Measurements from ENCODE around the gene KIRREL3. TPM values are rescaled to one million over a fixed set of nuclear protein-coding genes. Genes with fewer than 3 reads are reported as not detected.

KIRREL3 gene
- total and polyA plus RNA-seq, 2 of the 8 experiments (the other 6 are each of a cell fraction or from before 2014, with no cell fraction given), result 0.29 to 0.32 TPM

DNA sequence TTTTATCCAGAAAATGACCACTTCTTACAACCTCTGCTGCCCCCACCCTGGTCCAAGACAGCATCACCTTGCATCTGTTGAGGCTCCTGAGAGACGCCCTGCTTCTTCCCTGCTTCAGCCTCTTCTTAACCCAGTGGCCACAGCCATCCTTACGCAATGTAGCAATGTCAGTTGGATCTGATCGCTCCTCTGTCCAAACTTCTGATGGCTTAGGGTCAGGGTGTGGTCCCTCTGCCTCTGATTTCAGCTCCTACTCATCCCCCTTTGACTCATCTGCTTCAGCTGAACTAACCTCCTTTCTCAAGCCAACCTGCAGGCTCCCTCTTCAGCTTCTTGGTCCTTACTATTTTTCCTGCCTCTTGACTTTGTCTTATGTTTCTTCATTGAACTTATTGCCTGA, 280.8 kb downstream of the KIRREL3 start:
- no peaks in the 10 kb centered on the region for H3K9me3 ChIP-seq (ENCODE audit: insufficient read depth in 2 of 2, low read depth in 1 of 2, low read length in 1 of 2)
- H3K56ac ChIP-seq (replicated peaks; ENCODE audit: insufficient read length, low read depth, low read length), result no peak overlapping the region
- no peak overlapping the region for H3K4me2 ChIP-seq (ENCODE audit: insufficient read depth in 1 of 2, low read depth in 2 of 2, low read length in 2 of 2)
- H3K23ac ChIP-seq (ENCODE audit: insufficient read length), result no peak overlapping the region
- H2BK15ac ChIP-seq (ENCODE audit: low read length), result no peak overlapping the region
- H2BK12ac ChIP-seq (ENCODE audit: low read depth, low read length), result no peak overlapping the region
- H3K4ac ChIP-seq (replicated peaks; ENCODE audit: insufficient read length, low read depth, low read length), result no peak overlapping the region
- no peak overlapping the region for H2BK120ac ChIP-seq (replicated peaks; ENCODE audit: low read depth, low read length)
- no peak overlapping the region for H3K4me3 ChIP-seq (ENCODE audit: extremely low read depth in 1 of 4, insufficient read depth in 2 of 4, low read depth in 3 of 4, low read length in 4 of 4)
- H3K36me3 ChIP-seq (ENCODE audit: control insufficient read depth in 2 of 4, insufficient read depth in 4 of 4, low read length in 3 of 4), result no peaks in the 10 kb centered on the region
- FAIRE-seq (no peak), DNase-seq (ENCODE audit: low read depth in 1 of 2, low spot score in 2 of 2) (no peak)
- H4K8ac ChIP-seq (ENCODE audit: extremely low read depth, insufficient read depth, low read length), result no peak overlapping the region
- H3K23me2 ChIP-seq (ENCODE audit: low read depth, low read length), result no peaks in the 10 kb centered on the region
- no peak overlapping the region for H2BK5ac ChIP-seq (ENCODE audit: low read depth, low read length)
- no peak overlapping the region for H3K9ac ChIP-seq (replicated peaks in 1 of 4; ENCODE audit: extremely low read depth in 1 of 4, low read depth in 3 of 4, low read length in 3 of 4)
- TF ChIP-seq EGR1 (IDR thresholded peaks at IDR 0.05; ENCODE audit: borderline replicate concordance, low read depth, low read length), result no peak
- no peak for TF ChIP-seq SRF (IDR thresholded peaks at IDR 0.05; ENCODE audit: low read depth, low read length)
- TF ChIP-seq SIN3A (conservative IDR thresholded peaks at IDR 0.05 in 1 of 2, IDR thresholded peaks at IDR 0.05 in 1 of 2; ENCODE audit: low read depth in 1 of 2, low read length in 2 of 2), result no peak
- no peak for TF ChIP-seq TBP (IDR thresholded peaks at IDR 0.05; ENCODE audit: low read depth, low read length)
- no peak for TF ChIP-seq RAD21 (IDR thresholded peaks at IDR 0.05 in 1 of 2, conservative IDR thresholded peaks at IDR 0.05 in 1 of 2; ENCODE audit: low read depth in 2 of 2, low read length in 2 of 2)
- no peak for TF ChIP-seq JUND (IDR thresholded peaks at IDR 0.05; ENCODE audit: low read length)
- H3K18ac ChIP-seq (ENCODE audit: extremely low read depth, low read length), result no peak overlapping the region
- ChIA-PET CTCF (ENCODE audit: partially characterized antibody) (interaction anchor here (0.6 to 6.4 kb wide), 9 partner anchors 14 to 271 kb away, joined by 3 to 66 read pairs (median 4); no protein-coding TSS in a partner anchor), POLR2A (ENCODE audit: partially characterized antibody) (no interaction called here)
- H4K5ac ChIP-seq (ENCODE audit: insufficient read length, low read depth, low read length), result no peak overlapping the region
- no peak overlapping the region for H3K27ac ChIP-seq (ENCODE audit: low read depth, low read length)
- 84% methylated on average over 3 of the region's 3 CpGs; no CpG with 5 or more reads in 1 of the 2 experiments for WGBS, 2 experiments (ENCODE audit: extremely low coverage in 1 of 2, insufficient coverage in 1 of 2, insufficient read length in 1 of 2, insufficient replicate concordance in 2 of 2, low coverage in 1 of 2, low lambda C conversion rate in 2 of 2, missing lambda C conversion rate in 1 of 2)
- H4K20me1 ChIP-seq (replicated peaks in 1 of 2; ENCODE audit: control insufficient read depth in 1 of 2, insufficient read depth in 2 of 2, low read length in 2 of 2), result no peaks in the 10 kb centered on the region
- no peak overlapping the region for H4K91ac ChIP-seq (replicated peaks; ENCODE audit: insufficient read length, low read length)
- no peak overlapping the region for H2AFZ ChIP-seq (ENCODE audit: low read length)
- no peaks in the 10 kb centered on the region for H3K79me2 ChIP-seq (ENCODE audit: control insufficient read depth in 1 of 2, insufficient read depth in 2 of 2, low read length in 2 of 2)
- H2AK5ac ChIP-seq (ENCODE audit: low read depth, low read length), result no peak overlapping the region
- no peaks in the 10 kb centered on the region for H3K27me3 ChIP-seq (replicated peaks in 1 of 4; ENCODE audit: control insufficient read depth in 3 of 4, extremely low read depth in 1 of 4, insufficient read depth in 3 of 4, low read length in 3 of 4)
- no peak overlapping the region for H3K14ac ChIP-seq (ENCODE audit: insufficient read length)
- no peaks in the 10 kb centered on the region for H3K4me1 ChIP-seq (replicated peaks in 1 of 4; ENCODE audit: control insufficient read depth in 3 of 4, insufficient read depth in 4 of 4, low read length in 3 of 4)
- no peak overlapping the region for H2BK20ac ChIP-seq (ENCODE audit: low read length)
- no peaks in the 10 kb centered on the region for H3K79me1 ChIP-seq (ENCODE audit: low read depth, low read length)

All from H1 (cell line).